Transverse colon (tissue), 4 donors: Measurements from ENCODE around the gene ASAP3. TPM values are rescaled to one million over a fixed set of nuclear protein-coding genes. Genes with fewer than 3 reads are reported as not detected.

Source experiments
- DNase-seq: peaks from one replicate; pipeline ENCODE4 v3.0.0-alpha.2; 2019
- H3K27ac ChIP-seq, 4 donors: fragments of 200-600 bp; sonication (generic); 2 replicates each; pipeline ENCODE4 v1.5.1; 2016 to 2018; ENCODE audit warnings: inconsistent platforms in 4 of 4
- H3K27me3 ChIP-seq: fragments of 200-600 bp; sonication (generic); 2 replicates; pipeline ENCODE4 v1.5.1; 2017; ENCODE audit warnings: inconsistent platforms
- H3K36me3 ChIP-seq, 4 donors: fragments of 200-600 bp; sonication (generic); 2 replicates each; pipeline ENCODE4 v1.5.1; 2017 to 2019; ENCODE audit warnings: inconsistent platforms in 4 of 4
- H3K4me1 ChIP-seq, 4 donors: fragments of 200-600 bp; sonication (generic); 2 replicates each; pipeline ENCODE4 v1.5.1; 2017 to 2020; ENCODE audit warnings: inconsistent platforms in 4 of 4
- H3K4me3 ChIP-seq, 4 donors: fragments of 200-600 bp; sonication (generic); 1 replicate in 1 of 4; 2 replicates in 3 of 4; pipeline versions ENCODE4 v1.5.1 to v1.6.1; 2017 to 2019; ENCODE audit warnings: inconsistent platforms in 4 of 4
- H3K9me3 ChIP-seq, 2 donors: fragments of 200-600 bp; sonication (generic); 2 replicates each; pipeline ENCODE4 v1.5.1; 2017 to 2019; ENCODE audit warnings: inconsistent platforms in 2 of 2
- CTCF ChIP-seq, 5 experiments: fragments of 200-600 bp in 3 of 5; fragments of 450-650 bp in 2 of 5; sonication (generic) in 3 of 5; IDR thresholded peaks; 1 replicate in 2 of 5; 2 replicates in 3 of 5; pipeline ENCODE4 v1.5.1; 2016 to 2017; ENCODE audit warnings: antibody characterized with exemption in 5 of 5, inconsistent platforms in 3 of 5, mild to moderate bottlenecking in 2 of 5, moderate library complexity in 1 of 5
- EP300 ChIP-seq: sonication (generic); formaldehyde crosslinking; IDR thresholded peaks from one replicate; pipeline ENCODE4 v1.6.1; 2017; ENCODE audit warnings: antibody characterized with exemption, low read depth
- POLR2A ChIP-seq: fragments of 450-650 bp; IDR thresholded peaks from one replicate; pipeline ENCODE4 v1.6.1; 2016; ENCODE audit warnings: antibody characterized with exemption, mild to moderate bottlenecking, moderate library complexity
- POLR2AphosphoS5 ChIP-seq, 3 donors: sonication (generic); formaldehyde crosslinking; IDR thresholded peaks; one replicate each; pipeline ENCODE4 v1.6.1; 2016; ENCODE audit warnings: antibody characterized with exemption in 3 of 3
- WGBS, 2 donors: methylation state at CpG; one replicate each; pipeline ENCODE4 v1.1.5; 2018; ENCODE audit warnings: low coverage in 1 of 2; 5-methylcytosine and 5-hydroxymethylcytosine counted together
- in situ Hi-C, 4 donors: fragments of 200-750 bp; cut with MboI; loops; one replicate each; pipeline versions ENCODE4 v1.15.0 to v1.15.1; 2017; ENCODE audit warnings: low sequenced_read_pairs in 3 of 4, low pct_ligation_motif_present in 1 of 4, low pct_unique_long_range_greater_than_20kb in 1 of 4
- intact Hi-C: fragments of 100-400 bp; cut with DNase I; formaldehyde crosslinking; loops from one replicate; pipeline ENCODE4 v1.15.1; 2023; ENCODE audit warnings: low total_unique reads
- total RNA-seq, 4 donors: library from RNA; depleted of rRNA; stranded (reverse); fragments of >200 nt; gene quantifications; one replicate each; pipeline ENCODE4 v1.1.0, GENCODE V29; 2016

The ASAP3 gene
- total RNA-seq, 4 donors from 2014 or later = 38.2 to 62.9 (median 48.3) TPM

- peak; percentile 70 for DNase-seq
- in situ Hi-C loops (no loop called here), intact Hi-C loops (no loop called here)
- Histone ChIP-seq H3K27ac (peak overlapping the region; percentile 87 to 90 (median 88)), H3K4me1 (peaks cover 46 to 70% (median 65%) of the 10 kb centered on the region in 4 donors), H3K36me3 (no peaks in the 10 kb centered on the region), H3K4me3 (no peak overlapping the region), H3K9me3 (no peaks in the 10 kb centered on the region), H3K27me3 (no peaks in the 10 kb centered on the region)
- TF ChIP-seq POLR2A = no peak
- no peak for TF ChIP-seq CTCF (IDR thresholded peaks at IDR 0.05)
- TF ChIP-seq POLR2AphosphoS5 (IDR thresholded peaks at IDR 0.05) = peak; percentile 41 to 52 (median 44)
- no peak for TF ChIP-seq EP300
- 46 to 56% methylated on average over 3 to 5 of the region's 5 CpGs for WGBS, 2 donors
Measured at GRCh38 chr1:23525558-23526250, 41.7 kb upstream of the ASAP3 start.

- no peaks in the 10 kb centered on the region for H3K36me3 ChIP-seq
- peak overlapping the region; percentile 87 to 90 (median 88) for H3K27ac ChIP-seq
- H3K4me1 ChIP-seq = peaks cover 38 to 62% (median 57%) of the 10 kb centered on the region in 4 donors
- no peaks in the 10 kb centered on the region for H3K9me3 ChIP-seq
- WGBS, 2 donors = 23% methylated on average over 7 of the region's 9 CpGs; no CpG with 5 or more reads in 1 of the 2 donors
- H3K4me3 ChIP-seq = no peak overlapping the region
- TF ChIP-seq CTCF (IDR thresholded peaks at IDR 0.05) (no peak), EP300 (peak; percentile 28), POLR2AphosphoS5 (IDR thresholded peaks at IDR 0.05) (peak; percentile 25 to 71 (median 58)), POLR2A (peak; percentile 61)
- in situ Hi-C loops (no loop called here), intact Hi-C loops (no loop called here)
- H3K27me3 ChIP-seq = no peaks in the 10 kb centered on the region
- DNase-seq = peak; percentile 92
Measured at GRCh38 chr1:23524716-23525401, 40.9 kb upstream of the ASAP3 start.

DNA sequence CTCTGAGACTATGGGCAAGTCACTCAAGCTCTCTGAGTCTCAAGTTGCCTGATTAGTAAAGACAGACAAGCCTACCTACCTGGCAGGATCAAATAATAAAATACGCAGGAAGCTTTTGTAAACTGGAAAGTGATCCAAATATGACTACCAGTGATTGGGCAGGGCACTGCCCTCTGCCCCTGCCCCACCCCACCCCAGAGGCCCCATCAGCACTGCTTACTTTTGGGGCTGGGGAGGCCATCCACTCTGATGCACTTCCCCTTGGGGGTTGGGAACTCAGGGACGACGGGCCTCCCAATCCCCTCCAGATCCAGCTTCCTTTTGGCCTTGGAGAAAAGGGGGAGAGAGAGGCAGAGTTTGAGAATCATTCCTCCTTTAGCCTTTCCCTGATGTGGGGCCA is 40.2 kb upstream of the ASAP3 start:
- H3K9me3 ChIP-seq = no peaks in the 10 kb centered on the region
- WGBS, 2 donors = 20 to 55% methylated on average over 1 to 2 of the region's 3 CpGs
- TF ChIP-seq POLR2AphosphoS5 (IDR thresholded peaks at IDR 0.05) (peak in 1 of 3 donors; percentile 36), CTCF (IDR thresholded peaks at IDR 0.05) (no peak), POLR2A (peak; percentile 20), EP300 (no peak)
- peak overlapping the region; percentile 87 to 90 (median 88) for H3K27ac ChIP-seq
- DNase-seq = peak; percentile 77
- in situ Hi-C loops = no loop called here
- peaks cover 36 to 55% (median 50%) of the 10 kb centered on the region in 4 donors for H3K4me1 ChIP-seq
- H3K4me3 ChIP-seq = no peak overlapping the region
- intact Hi-C loops = no loop called here
- no peaks in the 10 kb centered on the region for H3K36me3 ChIP-seq
- no peaks in the 10 kb centered on the region for H3K27me3 ChIP-seq

DNA sequence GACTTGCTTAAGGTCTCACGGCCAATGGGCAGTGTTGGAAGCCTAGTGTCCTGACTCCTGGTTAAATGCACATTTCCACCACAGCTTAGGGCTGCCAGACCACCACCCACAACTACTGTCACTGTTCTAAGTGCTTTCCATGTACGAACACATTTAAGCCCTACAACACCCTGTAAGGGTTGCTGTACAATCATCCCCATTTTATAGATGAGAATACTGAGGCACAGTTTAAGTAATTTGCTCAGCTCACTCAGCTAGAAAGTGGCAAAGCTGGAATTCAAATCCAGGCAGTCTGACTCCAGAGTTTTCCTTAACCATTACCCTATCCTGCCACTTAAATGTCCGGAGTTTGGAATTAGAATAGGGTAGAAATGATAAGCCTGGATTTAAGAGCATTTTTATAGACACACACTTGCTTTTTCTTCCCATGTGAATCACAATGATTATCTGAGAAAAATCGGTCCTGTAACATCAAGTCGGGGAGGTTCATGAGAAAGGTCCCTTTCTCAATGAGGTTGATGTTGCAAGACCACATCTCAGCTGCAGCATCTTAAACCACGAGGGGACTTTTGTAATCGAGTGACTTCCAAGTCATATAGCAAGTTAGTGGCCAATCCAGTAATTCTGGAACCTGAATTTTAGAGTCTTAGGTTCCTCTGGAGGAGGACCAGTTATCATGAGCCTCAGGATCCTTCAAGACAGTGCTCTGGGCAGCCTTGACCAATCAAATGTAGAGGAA is 38.4 kb upstream of the ASAP3 start:
- Histone ChIP-seq H3K27me3 (no peaks in the 10 kb centered on the region), H3K9me3 (no peaks in the 10 kb centered on the region), H3K36me3 (no peaks in the 10 kb centered on the region), H3K27ac (no peak overlapping the region), H3K4me1 (peaks cover 21 to 37% (median 33%) of the 10 kb centered on the region in 4 donors), H3K4me3 (no peak overlapping the region)
- in situ Hi-C loops (no loop called here), intact Hi-C loops (no loop called here)
- whole genome bisulfite sequencing, 2 donors = 62 to 77% methylated on average over 2 to 7 of the region's 7 CpGs
- DNase-seq = no peak
- no peak for TF ChIP-seq CTCF (IDR thresholded peaks at IDR 0.05)
- TF ChIP-seq EP300 = no peak
- TF ChIP-seq POLR2AphosphoS5 (IDR thresholded peaks at IDR 0.05) = no peak
- TF ChIP-seq POLR2A = no peak
